NCI-H1092 treated with DMSO at 0.1 percent for 48 hours (cell line): Measurements from ENCODE around the gene PRKN.

ENCODE experiments used
- DNase-seq: peaks from one replicate; lab custom pipeline; 2025; lab: John Stamatoyannopoulos, UW

Gene PRKN

DNA sequence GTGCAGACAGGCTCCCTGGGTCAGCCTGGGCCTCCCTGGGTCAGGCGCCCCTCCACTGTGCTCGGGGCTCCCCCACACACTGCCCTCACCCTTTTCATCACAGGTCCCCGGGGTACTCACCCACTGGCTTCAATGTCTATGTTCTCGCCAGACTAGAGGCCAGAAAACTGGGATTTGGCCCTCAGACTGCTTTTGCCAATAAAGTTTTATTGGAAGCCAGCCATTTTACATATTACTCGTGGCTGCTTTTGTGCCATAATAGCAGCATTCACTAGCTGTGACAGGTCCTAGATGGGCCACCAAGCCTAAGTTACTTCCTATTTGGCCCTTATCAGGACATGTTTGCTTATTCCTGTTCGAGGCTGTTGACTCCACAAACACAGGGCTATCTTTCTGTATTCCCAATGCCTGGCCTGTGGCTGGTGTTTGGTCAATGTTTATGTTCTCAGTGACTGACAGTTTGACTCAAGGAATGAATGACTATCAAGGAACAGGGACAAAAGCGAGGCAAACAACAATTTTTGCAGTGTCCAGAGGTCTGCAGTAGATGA, 928.6 kb downstream of the PRKN start:
- DNase-seq, result no peak

DNA sequence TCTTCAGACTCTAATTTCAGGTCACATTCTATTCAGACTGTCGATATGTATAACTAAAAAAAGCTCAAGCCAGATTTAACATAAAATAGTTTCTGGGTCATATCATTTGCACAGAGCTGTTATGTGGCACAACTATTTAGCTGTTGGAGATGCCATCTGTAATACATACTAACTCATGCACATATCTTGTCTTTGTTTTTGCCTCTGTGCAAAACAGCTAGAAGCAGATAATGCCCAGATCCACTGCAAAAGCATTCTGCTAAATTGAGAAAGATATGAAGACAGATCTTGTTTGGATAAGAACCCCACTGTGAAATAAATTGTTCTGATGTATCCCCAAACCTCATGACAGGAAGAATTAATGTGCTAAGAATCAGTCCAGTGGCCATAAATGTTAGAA, 930.9 kb downstream of the PRKN start:
- no peak for DNase-seq

DNA sequence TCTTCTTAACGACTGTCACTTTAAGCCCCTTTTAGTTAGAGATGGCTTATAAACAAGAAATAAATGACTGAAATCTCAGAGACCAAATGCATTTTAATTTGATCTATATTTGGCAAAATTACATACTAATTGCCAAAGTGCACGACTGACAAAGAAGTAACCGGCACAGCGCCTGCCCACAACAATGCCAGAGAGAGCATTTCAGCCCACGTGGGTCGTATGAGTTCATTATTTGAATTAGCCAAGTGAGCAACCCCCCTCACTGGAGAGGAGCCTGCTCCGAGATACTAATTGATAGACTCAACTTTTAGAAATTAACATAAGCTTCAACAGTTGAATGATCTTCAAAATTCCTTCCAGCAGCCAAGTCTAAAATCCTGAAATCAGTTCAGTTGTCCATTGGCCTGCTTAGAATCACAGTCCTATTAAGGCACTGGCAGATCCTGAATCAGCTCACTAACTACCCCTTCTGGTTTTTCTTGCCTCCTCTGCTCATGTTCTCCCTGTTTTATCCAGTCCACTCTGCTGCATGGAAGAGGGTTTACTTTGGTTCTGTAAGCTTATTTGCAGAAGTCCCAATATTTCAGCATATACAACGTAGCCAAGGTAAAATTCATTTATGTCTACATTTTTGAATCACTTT, 934.6 kb downstream of the PRKN start:
- no peak for DNase-seq

DNA sequence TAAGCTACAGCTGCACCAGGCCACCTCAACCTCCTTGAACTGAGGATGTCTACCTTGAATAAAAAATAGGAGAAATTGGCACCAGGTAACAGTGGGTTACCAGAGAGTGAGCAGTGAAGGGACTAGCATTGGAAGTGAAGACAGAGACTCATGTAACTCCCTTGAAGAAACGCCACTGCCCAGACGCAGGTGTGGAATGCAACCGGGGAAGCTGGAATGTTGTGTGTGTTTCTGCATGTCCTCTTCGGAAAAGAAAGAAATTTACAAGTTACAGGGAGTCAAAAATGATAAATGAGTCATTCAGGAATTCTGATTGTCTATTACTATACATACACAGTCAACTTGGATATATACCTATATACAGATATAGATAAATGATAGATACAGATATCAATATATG, 939.0 kb downstream of the PRKN start:
- no peak for DNase-seq

DNA sequence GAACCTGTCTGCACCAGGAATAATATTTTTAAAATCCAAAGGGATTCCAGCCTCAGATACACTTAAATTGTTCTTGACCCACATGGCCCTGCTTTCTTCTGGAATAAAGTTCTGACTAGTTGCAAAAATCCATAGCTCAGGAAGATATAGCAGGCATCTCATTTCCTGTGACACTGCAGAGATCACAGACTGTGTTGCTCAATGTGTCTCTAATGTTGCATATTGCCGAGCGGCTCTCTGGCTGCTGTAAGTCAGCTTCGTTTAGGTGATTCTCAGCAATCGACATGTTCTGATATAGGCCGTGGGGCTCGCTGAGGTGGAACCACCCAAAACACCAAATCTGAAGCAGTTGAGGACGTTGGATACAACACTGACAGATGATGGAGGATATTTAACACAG, 955.4 kb downstream of the PRKN start:
- no peak for DNase-seq

DNA sequence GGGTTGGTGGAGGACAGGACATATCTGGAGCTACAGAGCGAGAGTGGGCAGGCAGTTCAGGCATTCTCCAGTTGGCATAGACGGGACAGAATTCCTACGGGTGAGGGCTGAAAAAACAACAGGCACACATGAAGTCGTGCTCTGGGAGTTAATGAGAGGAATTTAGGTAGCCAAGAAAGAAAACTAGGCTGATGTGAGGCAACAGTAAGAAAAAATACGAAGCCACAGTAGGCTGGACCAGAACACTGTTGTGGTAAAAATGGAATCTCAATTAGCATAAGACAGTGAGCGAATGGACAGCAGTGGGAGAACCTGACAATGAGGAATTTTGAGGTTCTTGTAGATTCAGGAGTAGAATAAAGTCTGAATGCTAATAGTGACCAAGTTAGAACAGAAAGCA, 965.6 kb downstream of the PRKN start:
- DNase-seq, result no peak

DNA sequence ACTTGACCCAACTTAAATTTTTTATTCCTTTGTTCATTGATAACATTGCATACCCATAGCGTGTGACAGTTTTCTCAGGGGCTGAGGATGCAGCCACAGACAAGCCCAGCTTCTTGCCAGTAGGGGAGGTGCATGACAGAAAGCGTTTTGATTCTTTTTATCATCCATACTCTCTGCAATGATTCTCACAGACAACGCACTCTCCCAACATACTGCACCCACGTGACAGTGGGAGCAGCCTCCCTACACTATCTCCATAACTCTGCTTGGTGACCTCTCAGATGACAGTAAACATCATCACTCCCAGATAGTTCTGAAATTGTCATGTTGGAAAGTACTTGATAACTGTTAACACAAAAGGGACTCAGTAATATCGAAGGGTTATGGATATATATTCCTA, 972.5 kb downstream of the PRKN start:
- no peak for DNase-seq

DNA sequence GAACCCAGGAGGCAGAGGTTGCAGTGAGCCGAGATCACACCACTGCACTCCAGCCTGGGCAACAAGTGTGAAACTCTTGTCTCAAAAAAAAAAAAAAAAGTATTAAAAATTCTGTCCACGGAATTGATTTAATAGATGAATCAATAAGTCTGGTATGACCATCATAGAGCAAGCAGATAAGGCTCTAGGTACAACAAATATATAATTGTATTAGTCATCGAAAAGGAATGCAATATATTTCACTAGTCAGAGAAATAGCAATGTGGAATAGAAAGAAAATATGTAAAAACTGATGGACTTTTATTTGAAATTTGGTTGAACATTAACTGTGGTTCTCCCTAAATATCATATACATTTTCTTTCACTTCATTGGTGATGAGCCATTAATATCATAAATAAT, 976.9 kb downstream of the PRKN start:
- DNase-seq, result no peak

DNA sequence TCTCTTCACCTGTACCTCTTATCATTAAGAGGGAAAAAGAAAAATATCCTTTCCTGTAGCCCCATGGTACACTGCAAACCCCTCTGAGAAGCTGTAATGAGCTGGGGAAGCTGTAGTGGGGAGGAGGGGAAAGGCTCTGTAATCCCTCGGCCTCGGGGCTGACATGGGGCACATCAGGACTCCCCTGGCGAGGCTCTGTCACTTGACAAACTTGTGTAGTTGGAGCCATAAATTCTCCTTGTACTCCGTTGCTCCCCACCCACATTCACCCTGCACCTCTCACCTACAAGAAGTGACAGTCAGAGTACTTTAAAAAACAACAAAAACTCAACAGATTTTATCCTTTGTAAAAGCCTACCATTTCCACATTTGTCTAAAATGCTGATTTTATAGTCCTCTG, 978.0 kb downstream of the PRKN start:
- no peak for DNase-seq

DNA sequence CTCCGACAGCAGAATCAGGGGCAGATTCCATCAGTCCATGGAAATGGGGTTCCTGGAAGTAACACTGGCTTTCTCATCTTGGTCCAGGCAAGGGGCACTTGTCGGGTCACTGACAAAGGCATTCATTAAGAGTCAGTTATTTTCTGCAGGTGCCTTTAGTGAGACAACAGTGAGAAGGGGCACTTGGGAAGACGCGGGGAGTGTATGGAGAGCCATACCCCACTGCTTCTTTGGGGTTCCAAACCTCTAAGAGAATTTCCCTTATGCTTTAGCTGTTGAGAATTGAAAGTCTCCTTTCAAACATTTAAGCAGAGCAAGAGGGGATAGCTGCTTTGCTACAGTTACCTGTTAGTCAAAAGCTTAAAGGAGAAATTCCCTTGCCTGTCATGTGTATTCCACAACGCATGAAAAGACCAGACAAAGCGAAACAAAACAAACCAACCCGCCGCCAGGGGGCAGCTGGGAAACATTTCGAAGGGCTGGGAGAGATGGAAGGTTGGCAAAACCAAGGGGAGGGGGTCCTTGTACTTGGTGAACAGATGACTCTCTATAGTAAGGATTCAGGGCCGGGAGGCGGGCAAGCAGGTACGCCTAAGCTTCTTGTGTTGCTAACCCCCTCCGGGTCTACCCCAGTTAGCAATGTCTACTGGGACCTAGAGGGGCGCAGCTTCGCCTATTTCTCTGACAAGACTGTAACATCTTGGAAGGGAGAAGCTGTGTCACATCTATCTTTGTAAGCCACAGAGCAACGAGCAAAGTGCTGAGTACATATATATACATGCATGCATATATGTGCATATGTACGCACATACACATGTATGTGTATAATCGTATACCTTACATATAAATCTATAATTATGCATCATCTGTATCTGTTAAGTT, 978.8 kb downstream of the PRKN start:
- DNase-seq, result peak; percentile 17

DNA sequence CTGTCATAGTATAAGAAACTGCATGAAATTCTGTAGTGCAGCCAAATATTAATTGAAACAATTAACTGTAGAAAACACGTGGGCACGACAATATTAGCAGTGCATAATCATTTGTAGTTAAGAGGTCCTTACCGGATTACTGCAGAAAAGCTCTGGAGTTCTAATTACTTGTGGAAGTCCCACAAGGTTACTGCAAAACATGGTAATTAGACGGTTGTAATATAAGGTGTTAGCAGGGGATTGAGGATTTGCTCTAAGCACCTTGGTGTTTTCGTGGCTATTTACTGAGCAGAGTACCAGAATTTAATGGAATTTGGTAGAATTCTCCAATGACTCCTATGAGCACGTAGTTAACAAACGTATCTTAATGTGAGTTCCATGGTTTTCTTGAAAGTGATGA, 980.1 kb downstream of the PRKN start:
- DNase-seq, result no peak

DNA sequence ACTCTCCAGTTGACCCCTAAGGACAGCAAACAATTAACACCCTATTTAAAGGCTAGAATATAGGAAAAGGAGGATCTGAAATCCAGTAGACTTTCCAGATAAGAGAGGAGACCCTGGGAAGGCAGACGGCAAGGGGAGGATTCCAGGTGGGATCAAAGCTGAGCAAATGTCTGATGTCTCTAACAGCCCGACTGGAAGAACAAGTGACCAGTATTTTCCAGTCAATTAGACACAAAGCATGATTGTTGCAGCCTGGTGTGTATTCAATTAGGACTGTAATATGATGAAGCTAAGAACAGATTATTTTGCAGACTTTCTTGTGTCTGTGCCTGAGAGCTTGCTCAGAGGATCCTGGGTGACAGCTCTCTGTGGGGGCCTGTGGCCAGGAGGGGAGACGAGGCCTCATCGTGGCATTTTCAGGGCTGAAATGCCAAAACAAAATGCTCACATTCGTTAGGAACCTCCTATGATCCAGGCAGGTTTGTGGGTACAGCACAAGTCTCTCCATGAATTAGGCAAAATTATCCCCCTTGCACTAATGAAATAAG, 981.9 kb downstream of the PRKN start:
- DNase-seq, result no peak

DNA sequence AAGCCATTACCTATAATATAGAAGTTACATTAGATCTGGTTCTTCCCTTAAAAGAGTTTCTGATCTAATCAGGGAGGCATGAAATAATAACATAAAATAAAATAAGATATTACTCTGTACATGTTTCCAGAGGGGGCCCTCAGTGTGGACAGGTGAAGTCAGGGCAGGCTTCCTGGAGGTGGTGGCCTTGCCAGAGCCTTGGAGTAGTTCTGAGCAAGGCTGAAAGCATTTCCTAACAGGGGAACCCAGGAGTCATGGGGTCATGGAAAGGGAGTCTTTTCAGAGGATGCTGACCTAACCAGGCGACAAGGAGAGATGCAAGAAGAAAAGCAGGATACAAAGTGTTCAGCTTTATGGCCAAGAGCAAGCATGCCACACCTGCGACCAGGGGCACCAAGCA, 982.4 kb downstream of the PRKN start:
- DNase-seq, result no peak

DNA sequence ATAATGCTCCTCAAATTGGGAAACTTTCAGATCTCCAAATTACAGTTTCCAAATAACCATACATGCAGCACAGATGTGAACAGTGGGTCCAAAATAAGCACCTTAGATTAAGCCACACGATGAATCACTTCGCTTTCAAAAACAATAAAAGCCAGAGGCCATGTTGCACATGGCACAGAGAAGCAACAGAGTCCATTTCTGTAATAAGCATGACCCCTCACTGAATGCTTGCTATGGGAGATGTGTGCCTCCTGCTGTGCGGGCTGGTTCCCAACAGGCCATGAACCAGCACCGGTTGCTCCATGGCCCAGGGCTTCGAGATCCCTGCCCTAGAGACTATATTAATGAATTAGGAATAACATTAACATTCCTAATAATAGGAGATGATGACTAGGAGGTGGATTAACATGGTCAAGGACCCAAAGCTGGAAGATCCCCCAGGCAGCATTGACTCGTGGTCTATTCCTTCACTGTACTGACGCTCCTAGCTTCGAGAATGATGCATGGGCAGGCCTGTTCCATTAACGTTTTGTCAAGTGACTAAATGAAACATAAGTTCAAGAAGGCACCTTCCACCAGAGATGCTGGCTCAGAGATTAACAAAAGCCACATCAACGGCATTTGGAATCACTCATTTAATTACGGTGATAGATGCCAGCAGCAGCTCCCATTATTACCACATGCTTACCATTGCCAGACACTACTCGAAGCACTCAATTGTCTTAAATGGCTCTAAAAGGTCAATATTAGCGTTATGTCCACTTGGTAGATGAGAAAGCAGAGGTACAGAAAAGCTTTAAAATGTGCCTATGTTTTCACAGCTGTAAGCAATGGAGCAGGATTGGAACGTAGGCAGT, 983.1 kb downstream of the PRKN start:
- DNase-seq, result no peak

DNA sequence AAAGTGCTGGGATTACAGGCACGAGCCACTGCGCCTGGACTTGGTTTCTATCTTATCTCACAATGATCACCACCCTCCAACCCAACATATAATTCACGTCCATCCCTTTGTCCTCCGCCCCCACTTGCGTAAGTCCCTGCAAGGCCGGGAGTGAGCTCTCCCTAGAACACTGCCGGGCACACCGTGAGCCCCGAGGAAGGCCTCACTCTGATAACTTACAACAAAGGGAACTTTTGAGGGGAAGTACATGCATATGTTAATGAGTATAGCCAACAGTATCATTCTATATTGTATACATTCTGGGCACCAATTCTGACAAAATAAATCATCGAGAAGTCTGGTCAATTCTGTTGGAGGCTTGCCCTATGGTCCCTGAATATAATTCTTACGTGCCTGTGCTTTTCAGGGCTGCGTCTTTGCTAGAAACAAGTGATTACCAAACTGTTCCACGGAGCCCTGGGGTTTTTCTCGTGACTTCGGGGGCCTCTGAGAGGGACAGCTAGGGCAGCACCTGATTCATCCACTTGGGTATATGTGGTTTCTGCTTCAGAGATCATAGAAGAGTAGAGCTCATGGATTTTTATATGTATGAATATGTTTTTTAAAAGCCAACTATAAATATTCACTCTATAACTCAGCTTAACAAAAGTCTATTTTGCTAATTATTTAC, 983.9 kb downstream of the PRKN start:
- DNase-seq, result no peak

DNA sequence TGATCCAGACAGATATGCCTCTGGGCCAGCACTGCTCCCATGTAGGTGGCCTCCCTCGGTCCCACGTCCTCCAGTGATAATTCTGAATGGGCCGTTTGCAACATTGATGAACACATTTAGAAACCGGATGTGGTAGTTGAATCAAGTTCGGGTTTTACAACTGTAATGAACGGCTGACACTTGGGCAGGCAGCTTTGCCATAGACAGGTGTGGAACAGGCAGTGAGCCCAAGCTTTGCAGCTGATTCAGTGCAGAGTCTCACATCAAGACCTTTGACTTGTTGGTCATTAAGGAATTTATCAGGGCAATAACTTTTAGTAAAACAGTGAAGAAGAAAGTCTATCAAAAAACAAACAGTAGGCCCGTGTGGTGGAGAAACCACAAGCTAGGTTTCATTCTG, 987.1 kb downstream of the PRKN start:
- DNase-seq, result no peak

DNA sequence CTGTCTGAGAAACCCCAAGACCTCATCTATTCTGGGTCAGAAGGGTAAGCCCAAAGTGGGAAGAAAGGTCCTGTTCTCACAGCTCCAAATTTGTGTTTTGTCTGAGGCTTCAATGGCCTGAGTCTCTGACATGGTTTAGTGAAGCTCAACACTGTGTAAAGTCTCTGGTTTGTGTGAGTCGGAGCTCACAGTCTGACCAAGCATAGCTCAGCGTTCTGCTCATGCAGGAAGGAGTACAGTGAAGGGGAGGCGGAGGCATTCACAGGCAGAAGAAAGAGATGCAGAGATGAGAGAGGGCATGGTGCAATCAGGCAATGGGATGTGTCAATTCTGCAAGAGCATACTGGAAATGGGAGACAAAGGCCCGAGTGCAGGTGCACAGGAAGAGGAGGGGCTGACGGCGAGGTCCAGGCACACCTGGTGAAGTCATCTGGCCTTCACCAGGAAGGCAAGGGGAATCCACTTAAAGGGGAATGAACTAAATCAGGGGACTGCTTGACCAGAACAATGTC, 990.7 kb downstream of the PRKN start:
- DNase-seq, result no peak

DNA sequence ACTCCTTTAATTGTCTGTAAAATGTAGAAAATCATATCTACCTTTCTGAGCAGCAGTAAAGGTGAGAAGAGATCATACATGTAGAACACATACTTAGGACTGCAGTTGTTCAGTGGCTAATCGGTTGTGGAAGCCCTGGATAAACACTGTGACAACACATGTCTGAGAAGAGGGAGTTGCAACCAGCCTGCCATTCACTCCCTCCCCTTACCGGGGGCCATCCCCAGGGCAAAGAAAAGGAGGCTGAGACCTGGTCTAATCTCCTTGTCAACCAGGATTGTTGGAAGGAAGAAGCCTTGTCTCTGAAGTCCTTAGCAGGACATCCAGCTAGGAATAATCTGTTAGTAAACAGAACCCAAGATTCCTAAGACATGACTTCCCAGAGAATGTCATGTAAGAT, 991.2 kb downstream of the PRKN start:
- DNase-seq, result no peak

DNA sequence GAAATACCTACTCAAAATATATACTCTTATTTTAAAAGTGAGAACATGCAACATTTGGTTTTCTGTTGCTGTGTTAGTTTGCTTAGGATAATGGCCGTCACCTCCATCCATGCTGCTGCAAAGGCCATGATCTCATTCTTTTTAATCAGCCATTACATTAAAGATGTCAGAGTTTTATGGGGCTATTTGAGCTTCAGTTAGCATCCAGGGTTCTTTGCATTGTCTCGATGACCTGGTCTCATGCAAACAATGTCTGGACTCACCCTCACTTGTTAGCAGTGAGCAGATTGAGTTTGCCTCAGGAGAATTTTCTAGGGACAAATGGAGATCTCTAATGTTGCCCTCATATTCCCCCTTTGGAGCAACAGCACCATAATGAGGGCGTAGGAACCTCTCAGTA, 995.0 kb downstream of the PRKN start:
- no peak for DNase-seq

DNA sequence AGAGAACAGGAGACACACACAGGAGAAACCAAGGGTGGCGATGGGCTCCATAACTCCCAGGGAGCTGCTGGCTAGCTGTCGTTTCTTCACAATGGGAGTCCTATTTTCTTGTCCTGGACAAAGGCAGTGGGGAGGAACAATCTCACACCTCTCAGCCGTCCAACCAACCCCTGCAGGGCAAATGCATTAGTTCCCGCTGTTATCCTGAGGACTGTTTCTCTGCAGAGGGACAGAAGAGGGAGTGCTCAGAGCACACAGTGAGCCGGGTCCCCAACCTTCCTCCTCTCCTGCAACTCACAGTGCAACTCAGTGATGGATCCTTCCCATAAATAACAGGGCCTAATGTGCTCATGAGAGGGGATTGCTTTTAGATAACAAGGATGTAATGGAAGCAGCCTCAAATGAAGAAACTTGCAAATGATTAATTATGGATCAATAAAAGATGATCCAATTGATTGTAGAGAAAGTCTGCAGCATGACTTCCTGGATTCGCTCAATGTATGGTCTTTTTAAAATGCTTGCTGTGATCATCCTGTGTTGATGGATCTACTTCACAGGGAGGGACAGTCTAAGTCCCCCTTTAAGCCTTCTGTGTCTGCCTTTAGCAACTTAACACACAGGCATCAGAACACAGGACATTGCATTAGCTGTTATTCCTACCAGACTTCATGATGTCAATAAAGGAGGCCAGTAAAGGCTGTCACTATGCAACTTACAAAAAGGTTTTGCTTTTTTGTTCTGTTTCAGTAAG, 1000.3 kb downstream of the PRKN start:
- DNase-seq, result no peak

DNA sequence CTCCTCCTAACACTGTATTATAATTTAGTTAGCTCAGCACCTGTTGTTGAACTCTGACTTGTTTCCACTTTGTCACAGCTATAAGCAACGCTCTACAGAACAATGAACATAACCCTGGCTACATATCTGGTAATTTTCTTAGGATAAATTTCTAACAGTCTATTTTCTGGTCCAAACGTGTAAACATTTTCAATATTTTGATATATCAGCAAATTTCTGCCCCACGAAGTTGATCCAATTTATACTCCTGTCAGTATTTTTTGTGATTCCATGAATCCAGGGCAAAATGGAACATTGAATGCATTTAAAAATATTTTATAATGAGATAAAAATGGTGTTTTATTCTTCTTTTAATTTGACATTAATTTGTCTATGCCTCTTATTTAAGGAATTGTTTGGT, 1005.2 kb downstream of the PRKN start:
- no peak for DNase-seq
